RPMI7951 (cell line): ENCODE data around the gene TRAF3. TPM values are rescaled to one million over a fixed set of nuclear protein-coding genes. Genes with fewer than 3 reads are reported as not detected.

Experiments
- DNase-seq: peaks from one replicate; pipeline ENCODE4 v3.0.0-alpha.2; 2012; ENCODE audit warnings: low read depth
- total RNA-seq: library from RNA; depleted of rRNA; stranded (reverse); fragments of >200 nt; shearing (Covaris generic); gene quantifications from 2 replicates; pipeline ENCODE4 v1.2.3, GENCODE V29; 2014; rRNA removed

The TRAF3 gene
- total RNA-seq, 1 experiment from 2014 or later: 15.7 TPM

- no peak for DNase-seq
Measured at GRCh38 chr14:102955636-102956408, 178.6 kb downstream of the TRAF3 start.

GRCh38 chr14:102957222-102957621 lies 180.0 kb downstream of the TRAF3 start:
- no peak for DNase-seq

DNA sequence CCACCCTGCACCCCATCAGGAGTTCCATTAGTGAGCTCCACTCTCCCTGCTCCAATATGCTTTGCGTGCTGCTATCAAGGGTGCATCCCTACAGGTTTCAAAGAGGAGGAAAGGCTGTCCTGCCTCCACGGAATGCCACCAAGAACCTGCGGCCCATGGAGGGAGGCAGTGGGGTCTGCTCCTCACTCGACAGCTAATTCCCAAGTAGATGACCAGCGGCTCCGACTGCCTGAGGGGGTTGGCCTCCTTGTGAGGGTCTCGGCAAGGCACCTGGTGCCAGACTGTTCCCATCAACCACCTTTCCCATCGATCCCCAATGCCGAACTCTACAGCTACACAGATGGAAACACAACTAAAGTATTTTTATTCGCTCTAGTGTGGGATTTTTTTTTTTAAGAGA lies 181.2 kb downstream of the TRAF3 start:
- DNase-seq: no peak

Other genes with a start within 250 kb of the TRAF3 start
- gene RCOR1, start 184.8 kb upstream of the TRAF3 start, total RNA-seq: 10.7 and 12.1 TPM in 2 replicates
- gene AMN, start 145.2 kb downstream of the TRAF3 start, total RNA-seq: not detected in 2 replicates